ENCODE data around the gene GTF2H2C. TPM values are rescaled to one million over a fixed set of nuclear protein-coding genes. Genes with fewer than 3 reads are reported as not detected.

GTF2H2C gene
- total and polyA plus RNA-seq, 2 of the 4 experiments (the other 2 are of a cell fraction): 16.9 to 32.8 TPM

DNA sequence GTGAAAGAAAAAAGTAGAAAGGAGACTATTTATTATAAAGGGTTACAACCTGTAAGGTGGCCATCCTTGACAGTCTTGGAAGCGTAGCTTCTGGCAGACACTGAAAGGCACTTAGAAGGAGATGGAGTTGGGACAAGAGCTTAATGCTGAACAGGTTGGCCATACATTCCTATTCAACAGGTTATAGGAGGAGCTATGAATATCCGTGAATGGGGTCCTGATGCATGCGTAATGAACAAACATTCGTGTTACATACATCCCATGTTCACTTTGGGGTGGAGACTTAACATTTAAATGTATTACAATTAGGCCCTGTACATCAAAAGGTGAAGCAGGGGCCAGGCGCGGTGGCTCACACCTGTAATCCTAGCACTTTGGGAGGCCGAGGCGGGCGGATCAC is 33.3 kb upstream of the GTF2H2C start:
- in situ Hi-C loops (cut with MboI; ENCODE audit: low sequenced_read_pairs) (no loop called here), dilution Hi-C loops (cut with HindIII; ENCODE audit: low sequenced_read_pairs, unreplicated experiment) (no loop called here), intact Hi-C loops (cut with micrococcal nuclease) (no loop called here)
- Histone ChIP-seq H3K4me1 (ENCODE audit: control insufficient read depth, insufficient read depth, low read length) (no peaks in the 10 kb centered on the region), H3K23ac (ENCODE audit: low read depth, low read length) (no peak overlapping the region), H3K27me3 (ENCODE audit: control insufficient read depth, insufficient read depth, low read length) (peaks cover 25% of the 10 kb centered on the region), H2BK5ac (ENCODE audit: low read depth, low read length, poor library complexity, severe bottlenecking) (no peak overlapping the region), H2AK9ac (replicated peaks; ENCODE audit: low read depth, low read length, poor library complexity) (no peak overlapping the region), H2BK20ac (ENCODE audit: low read depth, low read length) (no peak overlapping the region), H3K9me1 (ENCODE audit: insufficient read depth, low read length) (no peaks in the 10 kb centered on the region), H3K36me3 (ENCODE audit: control insufficient read depth, insufficient read depth, low read length) (no peaks in the 10 kb centered on the region), H3K9ac (ENCODE audit: low read depth, low read length) (no peak overlapping the region), H3K4ac (ENCODE audit: low read depth, low read length) (no peak overlapping the region), H2BK15ac (ENCODE audit: low read depth, low read length) (no peak overlapping the region), H3K4me2 (ENCODE audit: low read depth, low read length) (no peak overlapping the region), H2AFZ (replicated peaks; ENCODE audit: low read length, poor library complexity) (no peak overlapping the region), H3K79me1 (ENCODE audit: low read depth in 1 of 2, low read length in 2 of 2) (no peaks in the 10 kb centered on the region), H3K14ac (replicated peaks; ENCODE audit: low read depth, low read length) (no peak overlapping the region), H3K18ac (ENCODE audit: low read depth, low read length) (no peak overlapping the region), H3K9me3 (ENCODE audit: control insufficient read depth, insufficient read depth, low read length) (no peaks in the 10 kb centered on the region), H4K5ac (ENCODE audit: low read depth, low read length) (no peak overlapping the region), H2AK5ac (ENCODE audit: low read depth, low read length) (no peak overlapping the region), H3K27ac (ENCODE audit: insufficient read depth, low read length) (no peak overlapping the region), H2BK120ac (ENCODE audit: low read depth, low read length) (no peak overlapping the region), H3K4me3 (ENCODE audit: insufficient read depth, low read depth, low read length) (no peak overlapping the region), H3K56ac (ENCODE audit: extremely low read depth, insufficient read depth, low read length) (no peak overlapping the region), H4K20me1 (ENCODE audit: insufficient read depth, low read length) (no peaks in the 10 kb centered on the region), H4K91ac (ENCODE audit: insufficient read depth, low read depth, low read length) (no peak overlapping the region), H4K8ac (ENCODE audit: low read depth in 2 of 2, low read length in 2 of 2) (no peak overlapping the region)
- TF ChIP-seq MXI1 (IDR thresholded peaks at IDR 0.05; ENCODE audit: borderline replicate concordance, low read depth, low read length) (no peak), CTCF (conservative IDR thresholded peaks at IDR 0.05; ENCODE audit: low read depth, low read length) (no peak), SMC3 (IDR thresholded peaks at IDR 0.05; ENCODE audit: low read depth, low read length) (no peak), RFX5 (IDR thresholded peaks at IDR 0.05; ENCODE audit: low read depth, low read length) (no peak), CHD1 (IDR thresholded peaks at IDR 0.05; ENCODE audit: low read depth, low read length) (no peak), RAD21 (IDR thresholded peaks at IDR 0.05; ENCODE audit: low read length) (no peak)
- CTCF ChIA-PET: interaction anchor here (0.6 kb wide), 1 partner anchor 23 kb away, joined by 3 read pairs; no protein-coding TSS in a partner anchor
- WGBS, 2 experiments (ENCODE audit: extremely low coverage in 2 of 2, insufficient read length in 1 of 2): no CpG with 5 or more reads among the region's 9 CpGs
- no TSS peak for BruUV-seq (replicated peaks)
- POLR2A ChIA-PET (ENCODE audit: unreplicated experiment): no interaction called here
- DNase-seq (no peak), ATAC-seq (ENCODE audit: low read depth) (no peak)

Data from IMR-90 (cell line).